MM.1S (cell line): ENCODE data around the gene MYL6B.

Experiments used
- CTCF ChIP-seq: fragments of 300-600 bp; sonication (generic); IDR thresholded peaks from 2 replicates; pipeline ENCODE4 v1.5.1; 2016; ENCODE audit warnings: antibody characterized with exemption, low read length, mixed read lengths
- EZH2 ChIP-seq: fragments of 300-600 bp; sonication (generic); optimal IDR thresholded peaks from 2 replicates; pipeline ENCODE3; 2017; ENCODE audit warnings: low read depth, mild to moderate bottlenecking, antibody characterized with exemption, low read length, mixed read lengths
- EZH2phosphoT487 ChIP-seq: fragments of 300-600 bp; sonication (generic); IDR thresholded peaks from 2 replicates; pipeline ENCODE4 v1.6.1; 2018; ENCODE audit warnings: antibody characterized with exemption, low read length

- TF ChIP-seq EZH2 (no peak), CTCF (no peak), EZH2phosphoT487 (no peak)
Measured at GRCh38 chr12:56104109-56104814, 48.1 kb upstream of the MYL6B start, which contains the start of gene PA2G4.
